Measurements from ENCODE around the gene NUF2.
"Not testable (repeated sequence)": the region's sequence is repeated elsewhere in the genome, so short reads cannot be mapped to it uniquely, and the experiment has no call there.

The NUF2 gene

DNA sequence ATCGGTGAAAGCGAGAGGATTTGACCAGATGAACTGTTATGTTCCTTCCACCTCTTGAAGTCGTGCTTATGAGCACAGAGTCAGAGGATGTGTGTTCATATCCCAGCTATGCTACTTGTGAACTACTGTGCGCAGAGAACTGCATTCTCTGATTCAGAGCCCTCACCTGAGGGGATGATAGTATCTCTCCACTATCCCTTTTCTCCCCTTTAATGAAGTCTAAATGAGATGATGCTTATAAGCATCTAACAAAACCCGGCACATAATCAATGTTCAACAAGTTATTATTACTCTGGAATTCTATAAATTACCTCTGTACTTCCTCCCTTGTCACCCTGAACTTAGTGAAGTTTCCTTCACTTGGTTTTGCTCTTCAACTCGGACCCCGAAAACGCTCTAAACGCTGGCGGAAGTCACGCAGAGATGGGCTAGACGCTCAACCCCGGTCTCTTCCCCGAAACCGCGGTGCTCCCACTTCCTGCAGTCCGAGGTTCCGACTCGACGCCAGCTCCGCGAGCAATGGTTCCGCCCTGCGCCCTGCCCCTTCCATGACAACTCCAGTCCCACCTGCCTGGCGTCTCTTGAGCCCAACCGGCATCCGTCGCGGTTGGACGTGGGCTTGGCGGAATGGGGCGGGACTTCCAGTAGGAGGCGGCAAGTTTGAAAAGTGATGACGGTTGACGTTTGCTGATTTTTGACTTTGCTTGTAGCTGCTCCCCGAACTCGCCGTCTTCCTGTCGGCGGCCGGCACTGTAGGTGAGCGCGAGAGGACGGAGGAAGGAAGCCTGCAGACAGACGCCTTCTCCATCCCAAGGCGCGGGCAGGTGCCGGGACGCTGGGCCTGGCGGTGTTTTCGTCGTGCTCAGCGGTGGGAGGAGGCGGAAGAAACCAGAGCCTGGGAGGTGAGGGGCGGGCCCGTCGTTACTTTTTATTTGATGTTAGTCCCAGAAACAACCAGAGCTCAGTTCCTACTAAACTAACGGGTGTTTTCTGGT is at the start of gene NUF2:
TSS of gene NUF2 (plus strand) at position 644 of the 995 bp plus-strand sequence. CDS start 4,098 bp downstream, outside the sequence.
- DNase-seq (ENCODE audit: low read depth in 1 of 2, low spot score in 1 of 2): peak; percentile 91 to 95

DNA sequence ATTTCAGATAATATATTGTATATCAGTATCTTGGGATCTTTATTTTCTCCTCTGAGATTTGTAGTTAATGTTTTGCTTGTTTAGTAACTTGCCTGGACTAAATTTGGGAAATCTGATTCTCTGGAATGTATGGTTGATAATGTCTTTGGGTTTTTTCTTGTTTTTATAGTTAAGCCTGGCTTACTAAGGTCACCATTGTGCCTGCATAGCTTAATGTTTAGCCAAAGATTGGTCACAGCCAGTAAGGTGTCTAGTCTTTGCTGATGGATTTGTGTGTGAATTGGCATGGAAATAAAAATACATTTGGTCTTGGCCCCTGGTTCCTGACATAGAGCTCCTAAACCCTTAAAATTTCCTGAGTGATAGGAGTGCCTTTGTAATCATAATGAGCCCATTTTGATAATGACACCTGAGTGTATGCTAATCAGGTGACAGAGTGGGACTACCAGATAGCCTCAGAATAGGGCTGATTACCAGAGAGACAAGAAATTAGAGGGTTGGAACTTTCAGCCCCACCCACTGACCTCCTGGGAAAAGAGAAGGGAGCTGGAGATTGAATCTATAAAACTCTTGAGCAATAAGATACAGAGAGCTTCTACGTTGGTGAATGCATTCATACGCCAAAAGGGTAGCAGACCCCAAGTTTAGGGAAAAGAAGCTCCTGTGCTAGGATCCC is 47.9 kb upstream of the NUF2 start:
- no peak for DNase-seq (ENCODE audit: low read depth in 1 of 2, low spot score in 1 of 2)

DNA sequence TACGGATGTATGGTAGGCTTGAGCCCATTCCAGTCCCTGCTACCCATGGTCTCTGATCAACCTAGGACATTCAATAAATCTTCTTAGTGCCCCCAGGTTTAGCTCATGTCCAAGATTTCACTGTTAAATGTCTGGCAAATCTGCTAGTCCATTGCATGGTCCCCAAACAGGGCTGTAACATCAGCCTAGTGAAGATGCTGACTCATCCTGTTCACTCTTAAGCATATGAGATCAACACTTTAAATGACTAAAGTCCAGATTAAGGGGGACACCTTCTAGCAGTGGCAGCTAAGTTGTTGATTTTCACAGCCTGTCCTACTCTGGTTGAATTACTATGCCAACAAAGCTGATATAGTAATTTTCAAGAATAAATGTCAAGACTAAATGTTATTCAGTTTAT is 46.5 kb upstream of the NUF2 start:
- DNase-seq (ENCODE audit: low read depth in 1 of 2, low spot score in 1 of 2): no peak

DNA sequence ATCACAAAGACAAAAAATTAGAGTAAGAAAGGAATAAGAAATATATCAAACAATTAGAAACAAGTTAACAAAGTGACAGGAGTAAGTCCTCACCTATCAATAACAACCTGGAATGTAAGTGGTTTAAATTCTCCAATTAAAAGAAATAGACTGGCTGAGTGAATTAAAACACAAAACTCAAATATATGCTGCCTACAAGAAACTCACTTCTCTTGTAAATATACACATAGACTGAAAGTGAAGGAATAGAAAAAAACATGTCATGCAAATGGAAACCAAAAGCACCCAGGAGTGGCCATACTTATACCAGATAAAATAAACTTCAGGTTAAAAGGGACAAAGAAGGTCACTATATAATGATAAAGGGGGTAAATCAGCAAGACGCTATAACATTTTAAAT is 43.2 kb upstream of the NUF2 start:
- DNase-seq (ENCODE audit: low read depth in 1 of 2, low spot score in 1 of 2): no peak

DNA sequence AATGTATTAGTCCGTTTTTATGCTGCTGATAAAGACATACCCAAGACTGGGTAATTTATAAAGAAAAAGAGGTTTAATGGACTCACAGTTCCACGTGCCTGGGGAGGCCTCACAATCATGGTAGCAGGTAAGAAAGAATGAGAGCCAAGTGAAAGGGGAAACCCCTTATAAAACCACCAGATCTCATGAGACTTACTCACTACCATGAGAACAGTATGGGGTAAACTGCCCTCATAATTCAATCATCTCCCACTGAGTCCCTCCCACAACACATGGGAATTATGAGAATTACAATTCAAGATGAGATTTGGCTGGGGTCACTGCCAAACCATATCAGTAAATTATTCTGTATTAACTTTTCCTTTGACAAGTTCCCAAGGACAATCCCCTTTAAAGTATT is 36.9 kb upstream of the NUF2 start:
- not testable (repeated sequence) for DNase-seq (ENCODE audit: low read depth in 1 of 2, low spot score in 1 of 2)

DNA sequence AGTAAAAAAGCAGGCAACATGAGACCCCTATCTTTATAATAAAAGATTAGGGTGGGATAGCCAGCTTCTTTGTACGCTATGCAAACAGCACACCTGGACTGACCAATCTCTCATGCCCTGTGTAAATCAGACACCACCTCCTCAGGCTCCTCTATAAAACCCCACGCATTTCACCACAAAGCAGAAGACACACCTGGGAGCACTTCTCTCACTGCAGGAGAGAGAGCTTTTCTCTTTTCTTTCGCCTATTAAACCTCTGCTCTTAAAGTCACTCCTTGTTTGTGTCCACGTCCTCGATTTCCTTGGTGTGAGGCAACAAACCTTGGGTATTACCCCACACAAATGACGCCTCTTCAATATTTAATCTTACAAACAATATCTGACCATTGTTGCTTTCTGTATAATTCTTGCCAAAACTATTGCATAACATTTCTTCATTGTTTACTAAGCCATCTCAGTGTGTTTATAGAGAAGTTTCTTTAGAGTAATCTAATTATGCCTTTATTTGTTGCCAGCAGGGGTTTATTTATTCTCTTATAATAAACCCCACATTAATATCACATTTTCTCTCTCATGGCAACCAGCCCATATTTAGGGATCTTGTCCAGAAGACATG is 31.6 kb upstream of the NUF2 start:
- no peak for DNase-seq (ENCODE audit: low read depth in 1 of 2, low spot score in 1 of 2)

DNA sequence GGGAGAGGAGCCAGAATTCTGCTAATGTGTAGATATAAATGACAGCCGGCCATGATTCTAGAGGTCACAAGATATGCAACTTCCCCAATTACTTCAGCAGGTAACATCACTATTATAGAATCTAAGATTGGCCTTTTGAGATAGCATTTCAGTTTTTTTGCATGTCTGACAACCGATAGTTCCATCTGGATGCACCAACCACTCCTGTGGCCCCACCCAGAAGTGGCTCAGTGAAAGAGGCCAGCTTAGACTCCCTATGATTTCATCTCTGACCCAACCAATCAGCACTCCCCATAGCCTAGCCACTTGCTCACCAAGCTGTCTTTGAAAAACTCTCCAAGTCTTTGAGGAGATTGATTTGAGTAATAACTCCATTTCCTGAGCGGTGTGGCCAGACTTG is 30.3 kb upstream of the NUF2 start:
- no peak for DNase-seq (ENCODE audit: low read depth in 1 of 2, low spot score in 1 of 2)

DNA sequence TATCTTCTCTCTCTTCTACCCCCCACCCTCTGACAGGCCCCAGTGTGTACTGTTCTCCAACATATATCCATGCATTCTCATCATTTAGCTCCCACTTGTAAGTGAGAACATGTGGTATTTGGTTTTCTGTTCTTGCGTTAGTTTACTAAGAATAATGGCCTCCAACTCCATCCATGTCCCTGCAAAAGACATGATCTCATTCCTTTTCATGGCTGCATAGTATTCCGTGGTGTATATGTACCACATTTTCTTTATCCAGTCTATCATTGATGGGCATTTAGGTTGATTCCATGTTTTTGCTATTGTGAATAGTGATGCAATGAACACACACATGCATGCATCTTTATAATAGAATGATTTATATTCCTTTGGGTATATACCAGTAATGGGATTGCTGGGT is 29.6 kb upstream of the NUF2 start:
- DNase-seq (ENCODE audit: low read depth in 1 of 2, low spot score in 1 of 2): not testable (repeated sequence)

DNA sequence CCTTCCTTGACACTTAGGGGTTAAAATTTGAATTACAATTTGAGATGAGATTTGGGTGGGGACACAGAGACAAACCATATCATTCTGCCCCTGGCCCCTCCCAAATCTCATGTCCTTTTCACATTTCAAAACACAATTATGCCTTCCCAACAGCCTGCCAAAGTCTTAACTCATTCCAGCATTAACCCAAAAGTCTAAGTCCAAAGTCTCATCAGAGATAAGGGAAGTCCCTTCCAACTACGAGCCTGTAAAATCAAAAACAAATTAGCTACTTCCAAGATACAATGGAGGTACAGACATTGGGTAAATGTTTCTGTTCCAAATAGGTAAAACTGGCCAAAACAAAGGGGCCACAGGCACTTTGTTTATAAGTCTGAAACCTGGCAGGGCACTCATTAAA is 28.3 kb upstream of the NUF2 start:
- DNase-seq (ENCODE audit: low read depth in 1 of 2, low spot score in 1 of 2): not testable (repeated sequence)

DNA sequence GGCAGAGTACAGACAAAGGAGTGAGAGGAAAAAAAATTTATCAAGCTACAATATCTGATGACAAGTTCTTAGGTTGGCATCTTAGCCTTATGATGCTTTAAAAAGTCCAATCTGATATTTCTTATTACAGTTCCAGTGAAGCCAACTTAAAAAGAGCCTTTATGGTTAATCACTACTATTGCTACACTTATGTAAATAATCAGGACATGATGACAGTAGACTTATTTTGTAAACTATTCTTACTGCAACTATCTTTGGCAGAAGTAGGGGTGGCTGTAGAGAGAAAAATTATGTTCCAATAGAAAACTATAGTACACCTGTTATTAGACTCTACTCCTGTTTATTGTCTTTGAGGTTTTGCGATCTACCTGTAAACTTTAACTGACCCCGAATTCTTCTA is 25.8 kb upstream of the NUF2 start:
- DNase-seq (ENCODE audit: low read depth in 1 of 2, low spot score in 1 of 2): no peak

DNA sequence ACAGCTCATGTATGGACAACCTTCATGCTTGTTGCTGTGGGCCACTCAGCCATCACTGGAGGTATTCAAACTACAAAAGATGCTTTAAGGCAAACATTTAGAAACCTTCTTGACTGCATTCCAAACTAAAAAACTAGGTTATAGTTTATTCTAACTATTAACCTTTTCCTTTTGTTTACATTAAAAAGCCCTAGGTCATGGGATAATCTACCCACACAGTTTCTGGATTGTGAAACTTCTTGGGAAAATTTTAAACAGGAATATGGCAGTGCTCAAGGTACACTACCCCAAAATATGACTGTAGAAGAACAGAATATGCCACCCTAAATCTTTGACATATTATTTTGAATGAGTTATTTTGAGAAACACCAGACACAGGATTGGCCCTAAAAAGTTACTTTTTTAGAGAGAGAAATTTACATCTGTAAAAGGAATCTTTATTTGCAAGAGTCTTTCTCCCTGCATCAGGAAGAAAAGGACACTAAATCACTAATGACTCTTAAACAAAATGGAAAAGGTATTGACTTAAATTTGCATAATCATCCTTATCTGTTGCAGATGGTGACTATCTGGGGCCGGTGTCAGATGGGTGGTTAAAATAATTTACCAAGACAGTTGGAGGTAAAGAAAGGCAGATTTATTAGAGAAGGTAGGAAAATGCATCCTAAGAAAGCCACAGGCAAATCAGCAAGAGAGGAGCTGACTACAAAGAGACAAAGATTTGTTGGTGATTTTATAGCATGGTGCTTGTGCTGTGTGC is 25.1 kb upstream of the NUF2 start:
- DNase-seq (ENCODE audit: low read depth in 1 of 2, low spot score in 1 of 2): no peak

DNA sequence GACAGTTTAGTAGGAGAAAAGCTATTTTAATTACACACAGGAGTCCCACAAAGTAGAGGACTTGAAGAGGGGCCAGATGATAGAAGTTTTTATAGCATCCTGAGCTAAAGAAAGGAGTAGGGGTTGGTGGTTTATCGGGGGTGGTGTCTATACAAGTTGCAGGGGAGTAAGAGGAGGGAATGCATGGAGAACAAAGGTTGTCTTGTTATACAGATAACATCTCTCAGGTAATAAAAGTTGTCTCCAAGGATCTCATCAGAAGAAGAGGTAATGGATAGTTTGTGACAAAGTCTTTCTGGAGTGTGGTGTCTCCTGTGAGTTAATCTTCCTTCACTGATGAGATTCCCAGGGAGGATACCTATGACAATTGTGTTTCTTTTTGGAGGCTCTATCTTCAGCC is 23.4 kb upstream of the NUF2 start:
- DNase-seq (ENCODE audit: low read depth in 1 of 2, low spot score in 1 of 2): no peak

DNA sequence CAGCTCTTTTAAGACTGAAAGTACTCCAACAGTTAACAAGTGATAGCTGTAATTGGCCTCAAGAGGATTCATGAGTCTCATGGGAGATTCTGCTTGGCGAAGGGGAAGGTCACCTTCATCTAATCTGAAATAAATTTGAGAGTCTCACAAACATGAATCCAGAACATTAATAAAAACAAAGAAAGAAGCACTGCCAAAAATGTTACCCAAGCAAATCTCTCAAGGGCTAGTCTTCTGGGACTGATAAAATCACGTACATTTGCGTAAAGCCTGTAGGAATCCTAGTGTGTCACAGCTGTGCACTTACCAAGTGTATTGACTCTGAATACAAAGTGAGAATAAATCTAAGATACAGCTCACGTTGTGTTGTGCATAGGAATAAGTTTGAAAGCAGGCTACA is 21.2 kb upstream of the NUF2 start:
- DNase-seq (ENCODE audit: low read depth in 1 of 2, low spot score in 1 of 2): no peak

DNA sequence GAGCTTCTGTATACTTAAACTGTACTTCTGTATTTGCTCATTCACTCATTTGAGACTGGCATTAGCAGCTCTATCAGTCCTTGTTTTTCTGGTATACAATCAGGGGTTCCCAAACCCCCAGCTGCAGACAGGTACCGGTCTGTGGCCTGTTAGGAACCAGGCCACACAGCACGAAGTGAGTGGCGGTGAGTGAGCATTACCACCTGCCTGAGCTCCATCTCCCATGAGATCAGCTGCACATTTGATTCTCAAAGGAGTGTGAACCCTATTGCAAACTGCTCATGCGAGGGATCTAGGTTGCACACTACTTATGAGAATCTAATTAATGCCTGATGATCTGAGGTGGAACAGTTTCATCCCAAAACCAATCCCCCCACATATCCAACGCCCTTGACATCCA is 18.2 kb upstream of the NUF2 start:
- DNase-seq (ENCODE audit: low read depth in 1 of 2, low spot score in 1 of 2): no peak

DNA sequence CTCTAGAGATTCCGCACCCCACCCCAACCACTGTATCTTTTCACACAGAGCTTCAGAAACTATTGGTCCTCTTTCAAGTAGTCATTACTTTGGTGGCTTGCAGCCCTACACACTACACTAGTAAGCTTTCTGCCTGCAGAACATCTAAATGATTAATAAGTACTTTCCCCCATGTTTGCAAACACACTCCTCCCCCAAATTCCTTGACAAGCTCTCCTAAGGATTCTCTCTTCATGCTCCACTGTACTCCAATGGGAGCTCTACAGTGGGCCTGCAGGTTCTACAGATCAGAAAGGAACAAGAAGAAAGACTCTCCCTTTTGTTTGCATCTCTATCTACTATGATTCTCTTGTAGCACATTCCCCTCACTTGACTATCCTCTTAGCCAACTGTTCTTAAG is 16.3 kb upstream of the NUF2 start:
- DNase-seq (ENCODE audit: low read depth in 1 of 2, low spot score in 1 of 2): no peak

DNA sequence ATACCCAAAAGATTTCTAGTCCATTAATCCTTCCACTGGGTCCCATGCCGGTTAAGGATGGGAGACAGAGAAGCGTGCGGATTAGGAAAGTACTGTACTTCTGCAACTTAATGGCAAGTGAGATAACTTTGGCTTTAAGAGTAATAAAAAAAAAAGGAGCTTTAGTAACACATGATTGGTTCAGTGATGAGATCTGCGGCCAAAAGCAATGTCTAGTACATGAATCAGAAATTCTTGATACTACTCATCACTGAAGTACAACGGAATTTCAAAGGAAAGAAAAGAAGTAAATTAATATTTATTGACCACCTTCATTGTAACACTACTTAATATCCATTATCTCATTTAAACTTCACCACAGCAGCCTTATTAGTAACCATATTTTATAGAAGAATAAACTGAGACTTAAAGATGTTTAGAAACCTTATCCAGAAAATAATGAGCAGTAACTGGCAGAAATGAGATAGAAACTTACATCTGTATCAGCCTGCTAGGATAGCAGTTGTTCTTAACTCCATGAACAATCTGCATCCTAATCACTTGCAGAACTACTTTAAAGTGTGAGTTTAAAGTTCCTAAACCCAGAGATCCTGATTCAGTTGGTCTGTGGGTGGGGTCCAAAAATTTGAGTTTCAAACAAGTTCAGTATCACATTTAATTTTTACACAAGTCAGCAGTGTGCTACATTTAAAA is 14.1 kb upstream of the NUF2 start:
- DNase-seq (ENCODE audit: low read depth in 1 of 2, low spot score in 1 of 2): no peak

DNA sequence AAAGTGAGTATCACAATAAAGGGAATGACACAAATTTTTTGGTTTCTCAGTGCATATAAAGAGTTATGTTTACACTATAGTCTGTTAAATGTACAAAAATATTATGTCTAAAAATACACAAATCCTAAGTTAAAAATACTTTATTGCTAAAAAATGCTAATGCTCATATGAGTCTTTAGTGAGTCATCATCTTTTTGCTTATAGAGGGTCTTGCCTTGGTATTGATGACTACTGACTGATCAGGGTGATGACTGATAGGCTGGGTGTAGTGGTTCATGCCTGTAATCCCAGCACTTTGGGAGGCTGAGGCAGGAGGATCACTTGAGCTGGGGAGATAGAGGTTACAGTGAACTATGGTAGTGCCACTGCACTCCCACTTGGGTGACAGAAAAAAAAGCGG is 12.9 kb upstream of the NUF2 start:
- no peak for DNase-seq (ENCODE audit: low read depth in 1 of 2, low spot score in 1 of 2)

DNA sequence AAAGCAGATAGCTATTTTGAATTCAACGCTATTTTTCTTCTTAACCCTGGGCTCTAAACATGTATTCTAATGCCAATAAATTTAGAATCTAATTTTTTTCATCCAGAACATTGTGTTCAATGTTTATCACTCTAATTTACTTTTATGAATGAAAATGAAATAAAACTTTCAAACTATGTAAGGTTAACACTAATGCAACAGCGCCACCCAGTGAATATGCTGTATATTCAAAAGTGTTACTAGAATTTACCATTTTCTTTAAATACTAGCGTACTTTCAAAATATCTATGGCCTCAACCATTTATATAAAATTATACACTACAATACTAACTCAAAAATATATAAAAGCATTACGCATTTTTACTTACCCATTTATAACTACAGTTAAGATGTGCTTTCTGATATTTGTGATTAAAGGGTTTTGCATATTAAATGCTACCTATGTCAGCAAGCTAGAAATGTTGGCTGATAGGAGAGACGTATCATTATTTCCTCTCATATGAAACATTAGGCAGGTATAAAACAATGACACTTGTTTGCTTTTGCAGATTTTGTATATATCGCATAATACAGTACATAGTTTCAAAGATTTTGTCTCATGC is 5.9 kb upstream of the NUF2 start:
- no peak for DNase-seq (ENCODE audit: low read depth in 1 of 2, low spot score in 1 of 2)

DNA sequence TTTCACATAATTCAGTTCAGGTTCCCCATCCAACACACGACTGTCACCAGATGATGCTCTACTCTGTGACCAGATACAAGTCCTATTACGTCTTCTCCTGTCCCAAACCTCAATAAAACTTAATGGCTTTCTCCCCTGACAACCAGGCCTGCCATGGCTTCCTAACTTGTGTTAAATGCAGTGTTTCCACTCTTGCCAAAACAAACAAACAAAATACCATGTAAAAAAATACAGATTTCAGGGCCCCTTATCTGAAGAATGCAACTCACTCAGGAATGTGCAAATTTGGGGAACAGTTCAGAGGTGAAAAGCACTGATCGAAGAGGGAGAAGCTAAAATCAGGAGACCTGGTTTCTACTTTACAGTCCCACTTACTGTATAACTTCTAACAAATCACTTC is 863 bp upstream of the NUF2 start:
- no peak for DNase-seq (ENCODE audit: low read depth in 1 of 2, low spot score in 1 of 2)

DNA sequence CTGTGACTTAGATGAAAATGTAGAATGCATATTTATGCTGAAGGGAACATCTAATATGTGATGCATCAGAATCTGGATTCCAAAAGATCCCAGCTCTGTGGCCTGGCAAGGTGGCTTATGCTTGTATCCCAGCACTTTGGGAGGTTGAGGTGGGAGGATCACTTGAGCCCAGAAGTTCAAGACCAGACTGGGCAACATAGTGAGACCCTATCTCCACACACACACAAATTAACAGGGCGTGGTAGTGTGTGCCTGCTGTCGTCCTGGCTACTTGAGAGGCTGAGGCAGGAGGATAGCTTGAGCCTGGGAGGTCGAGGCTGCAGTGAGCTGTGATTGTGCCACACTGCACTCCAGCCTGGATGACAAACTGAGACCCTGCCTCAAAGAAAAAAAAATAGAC is 1.6 kb downstream of the NUF2 start:
- not testable (repeated sequence) for DNase-seq (ENCODE audit: low read depth in 1 of 2, low spot score in 1 of 2)
